Natural killer cell (primary cell): ENCODE results near the gene POLR2B. TPM values are rescaled to one million over a fixed set of nuclear protein-coding genes. Genes with fewer than 3 reads are reported as not detected.
A peak's percentile ranks its signal among the peaks of the same experiment; 100 is the strongest.

Experiments
- ATAC-seq, 3 donors: fragments of 150-1000 bp in 2 of 3; fragments of 200-7000 bp in 1 of 3; cut with Tn5 transposase; 1 replicate in 1 of 3; 2 replicates in 2 of 3; pipeline ENCODE4 v1.10.0; 2021; ENCODE audit warnings: mild to moderate bottlenecking in 2 of 3, moderate library complexity in 2 of 3
- DNase-seq, 2 donors: peaks; one replicate each; pipeline versions ENCODE4 v3.0.0 to v3.0.0-alpha.2; 2013 to 2021; ENCODE audit warnings: mixed read lengths in 1 of 2
- H3K27ac ChIP-seq: one replicate; pipeline ENCODE4 v1.5.1; 2013; ENCODE audit warnings: mild to moderate bottlenecking, low read length
- H3K27me3 ChIP-seq: one replicate; pipeline ENCODE4 v1.6.1; 2013; ENCODE audit warnings: low read length; ENCODE audit not compliant: control insufficient read depth, insufficient read depth
- H3K36me3 ChIP-seq: one replicate; pipeline ENCODE4 v1.6.1; 2013; ENCODE audit warnings: low read length; ENCODE audit not compliant: control insufficient read depth, insufficient read depth
- H3K4me1 ChIP-seq: one replicate; pipeline ENCODE4 v1.6.1; 2013; ENCODE audit warnings: low read length; ENCODE audit not compliant: control insufficient read depth, insufficient read depth
- H3K4me3 ChIP-seq: one replicate; pipeline ENCODE4 v1.5.1; 2013; ENCODE audit warnings: low read length
- H3K9me3 ChIP-seq: one replicate; pipeline ENCODE4 v1.6.1; 2013; ENCODE audit warnings: low read length; ENCODE audit not compliant: control insufficient read depth, insufficient read depth
- H3K27ac Mint-ChIP-seq, 2 donors: one replicate each; pipeline ENCODE4 v1.8.0; 2022; ENCODE audit warnings: mild to moderate bottlenecking in 2 of 2, mixed read lengths in 2 of 2, moderate library complexity in 1 of 2
- H3K27me3 Mint-ChIP-seq, 2 donors: one replicate each; pipeline ENCODE4 v1.8.0; 2022; ENCODE audit warnings: low read depth in 2 of 2, mixed read lengths in 2 of 2
- H3K36me3 Mint-ChIP-seq: one replicate; pipeline ENCODE4 v1.8.0; 2022; ENCODE audit warnings: mixed read lengths
- H3K4me1 Mint-ChIP-seq, 2 donors: one replicate each; pipeline ENCODE4 v1.8.0; 2022; ENCODE audit warnings: mixed read lengths in 2 of 2
- H3K4me3 Mint-ChIP-seq: one replicate; pipeline ENCODE4 v1.8.0; 2022; ENCODE audit warnings: mild to moderate bottlenecking, moderate library complexity, mixed read lengths
- H3K9me3 Mint-ChIP-seq, 2 donors: one replicate each; pipeline ENCODE4 v1.8.0; 2022; ENCODE audit warnings: mixed read lengths in 2 of 2
- WGBS: methylation state at CpG from one replicate; pipeline ENCODE4 v1.1.7; 2013; ENCODE audit warnings: missing lambda C conversion rate; ENCODE audit not compliant: insufficient coverage; 5-methylcytosine and 5-hydroxymethylcytosine counted together
- intact Hi-C: fragments of 100-400 bp; cut with micrococcal nuclease; formaldehyde crosslinking; loops from one replicate; pipeline ENCODE4 v1.14.2; 2022
- total RNA-seq, 4 donors: library from RNA; stranded (reverse); fragments of 120-200 nt in 1 of 4; gene quantifications; one replicate each; pipeline versions ENCODE4 v1.2.3 to v1.2.4, GENCODE V29; 2013 to 2022
- TF ChIP-seq, protein P1 (sequence below): fragments of 200-600 bp; IDR thresholded peaks from one replicate; pipeline ENCODE4 v1.8.0; 2022; ENCODE audit warnings: antibody characterized with exemption

The POLR2B gene
- 100 to 1,000 TPM; 108 to 113 (median 110) TPM for total RNA-seq
- total RNA-seq (2013): 152 TPM

DNA sequence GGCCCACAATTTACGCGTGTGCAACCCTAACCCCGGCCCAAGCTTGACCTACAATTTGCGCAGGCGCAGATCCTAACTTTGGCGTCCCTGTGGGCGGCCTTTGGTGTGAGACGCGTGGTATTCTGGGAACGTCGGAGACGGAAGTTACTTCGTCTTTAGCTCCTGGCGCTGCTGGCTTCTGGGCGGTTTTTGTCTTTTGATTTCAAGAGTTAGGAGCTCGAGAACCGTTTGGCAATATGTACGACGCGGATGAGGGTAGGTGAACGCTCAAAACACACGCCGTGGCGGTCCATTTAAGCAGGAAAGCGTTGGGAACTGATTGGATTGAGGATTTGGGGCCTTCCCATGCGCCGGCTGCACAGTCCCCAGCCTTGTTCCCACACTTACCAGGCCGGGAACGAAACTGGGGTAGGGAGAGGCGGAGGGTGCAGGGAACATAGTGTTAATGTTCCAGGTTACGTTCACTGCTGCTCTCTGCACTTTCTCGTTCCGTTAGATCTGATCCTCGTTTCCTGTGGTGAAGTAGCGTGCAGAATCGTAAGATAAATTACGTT, at the start of gene POLR2B:
TSS of gene POLR2B (plus strand) at position 147 of the 554 bp plus-strand sequence. CDS start at position 237, 90 bp downstream.
- ATAC-seq (peak; percentile 32 to 59 (median 53)), DNase-seq (peak; percentile 78 to 92)
- H3K27ac Mint-ChIP-seq: peak within 1 kb of the TSS; percentile 98 to 100
- H3K36me3 ChIP-seq: peaks cover 6% of the 10 kb centered on the region
- H3K27ac ChIP-seq: peak within 1 kb of the TSS; percentile 74
- no peaks in the 10 kb centered on the region for H3K9me3 Mint-ChIP-seq
- WGBS: under 1% methylated on average over 37 of the region's 37 CpGs
- H3K36me3 Mint-ChIP-seq: peaks cover 3% of the 10 kb centered on the region
- intact Hi-C loops: loop anchor here (1.0 to 5.0 kb wide), 3 partner anchors 70 to 133 kb away; partner anchors contain the start of gene IGFBP7
- peak within 1 kb of the TSS; percentile 99 for H3K4me3 ChIP-seq
- H3K27me3 Mint-ChIP-seq: no peaks in the 10 kb centered on the region
- no peaks in the 10 kb centered on the region for H3K27me3 ChIP-seq
- peaks cover 60 to 65% of the 10 kb centered on the region in 2 donors for H3K4me1 Mint-ChIP-seq
- peak within 1 kb of the TSS; percentile 100 for H3K4me3 Mint-ChIP-seq
- H3K4me1 ChIP-seq: peaks cover 48% of the 10 kb centered on the region
- H3K9me3 ChIP-seq: no peaks in the 10 kb centered on the region
- TF ChIP-seq, protein P1, sequence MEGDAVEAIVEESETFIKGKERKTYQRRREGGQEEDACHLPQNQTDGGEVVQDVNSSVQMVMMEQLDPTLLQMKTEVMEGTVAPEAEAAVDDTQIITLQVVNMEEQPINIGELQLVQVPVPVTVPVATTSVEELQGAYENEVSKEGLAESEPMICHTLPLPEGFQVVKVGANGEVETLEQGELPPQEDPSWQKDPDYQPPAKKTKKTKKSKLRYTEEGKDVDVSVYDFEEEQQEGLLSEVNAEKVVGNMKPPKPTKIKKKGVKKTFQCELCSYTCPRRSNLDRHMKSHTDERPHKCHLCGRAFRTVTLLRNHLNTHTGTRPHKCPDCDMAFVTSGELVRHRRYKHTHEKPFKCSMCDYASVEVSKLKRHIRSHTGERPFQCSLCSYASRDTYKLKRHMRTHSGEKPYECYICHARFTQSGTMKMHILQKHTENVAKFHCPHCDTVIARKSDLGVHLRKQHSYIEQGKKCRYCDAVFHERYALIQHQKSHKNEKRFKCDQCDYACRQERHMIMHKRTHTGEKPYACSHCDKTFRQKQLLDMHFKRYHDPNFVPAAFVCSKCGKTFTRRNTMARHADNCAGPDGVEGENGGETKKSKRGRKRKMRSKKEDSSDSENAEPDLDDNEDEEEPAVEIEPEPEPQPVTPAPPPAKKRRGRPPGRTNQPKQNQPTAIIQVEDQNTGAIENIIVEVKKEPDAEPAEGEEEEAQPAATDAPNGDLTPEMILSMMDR: no peak

DNA sequence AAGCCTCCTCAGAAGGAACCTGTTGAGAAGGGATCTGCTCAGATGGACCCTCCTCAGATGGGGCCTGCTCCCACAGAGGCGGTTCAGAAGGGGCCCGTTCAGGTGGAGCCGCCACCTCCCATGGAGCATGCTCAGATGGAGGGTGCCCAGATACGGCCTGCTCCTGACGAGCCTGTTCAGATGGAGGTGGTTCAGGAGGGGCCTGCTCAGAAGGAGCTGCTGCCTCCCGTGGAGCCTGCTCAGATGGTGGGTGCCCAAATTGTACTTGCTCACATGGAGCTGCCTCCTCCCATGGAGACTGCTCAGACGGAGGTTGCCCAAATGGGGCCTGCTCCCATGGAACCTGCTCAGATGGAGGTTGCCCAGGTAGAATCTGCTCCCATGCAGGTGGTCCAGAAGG, 48.1 kb upstream of the POLR2B start:
- intact Hi-C loops: no loop called here
- Histone ChIP-seq H3K4me1 (no peaks in the 10 kb centered on the region), H3K36me3 (peaks cover 36% of the 10 kb centered on the region), H3K27ac (no peak overlapping the region), H3K27me3 (no peaks in the 10 kb centered on the region), H3K4me3 (no peak overlapping the region), H3K9me3 (no peaks in the 10 kb centered on the region)
- H3K9me3 Mint-ChIP-seq: no peaks in the 10 kb centered on the region
- TF ChIP-seq, protein P1: no peak
- peak in 1 of 3 donors; percentile 14 for ATAC-seq
- H3K27ac Mint-ChIP-seq: peak overlapping the region in 1 of 2 donors; percentile 55
- DNase-seq: no peak
- no peaks in the 10 kb centered on the region for H3K27me3 Mint-ChIP-seq
- no peak overlapping the region for H3K4me3 Mint-ChIP-seq
- peaks cover 15% of the 10 kb centered on the region for H3K36me3 Mint-ChIP-seq
- peaks cover 15 to 21% of the 10 kb centered on the region in 2 donors for H3K4me1 Mint-ChIP-seq
- 87% methylated on average over 7 of the region's 7 CpGs for WGBS

DNA sequence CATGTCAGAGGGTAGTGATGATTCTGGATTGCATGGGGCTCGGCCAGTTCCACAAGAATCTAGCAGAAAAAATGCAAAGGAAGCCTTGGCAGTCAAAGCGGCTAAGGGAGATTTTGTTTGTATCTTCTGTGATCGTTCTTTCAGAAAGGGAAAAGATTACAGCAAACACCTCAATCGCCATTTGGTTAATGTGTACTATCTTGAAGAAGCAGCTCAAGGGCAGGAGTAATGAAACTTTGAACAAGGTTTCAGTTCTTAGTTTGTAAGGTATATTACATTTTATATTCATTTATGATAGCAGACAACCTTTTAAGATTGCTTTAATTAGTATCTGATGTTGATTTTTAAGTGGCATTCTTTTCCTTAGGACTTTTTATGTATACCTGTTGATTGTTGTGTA, 46.8 kb upstream of the POLR2B start:
- H3K36me3 Mint-ChIP-seq: peaks cover 15% of the 10 kb centered on the region
- 89% methylated on average over 4 of the region's 4 CpGs for WGBS
- no peak for ATAC-seq

More for the DNA sequence above, 46.8 kb upstream of the POLR2B start:
- H3K27me3 Mint-ChIP-seq: no peaks in the 10 kb centered on the region
- no peak overlapping the region for H3K27ac ChIP-seq
- no peak overlapping the region for H3K4me3 ChIP-seq
- no peaks in the 10 kb centered on the region for H3K9me3 ChIP-seq
- no peaks in the 10 kb centered on the region for H3K9me3 Mint-ChIP-seq
- H3K4me1 Mint-ChIP-seq: peaks cover 15 to 21% of the 10 kb centered on the region in 2 donors
- H3K4me3 Mint-ChIP-seq: no peak overlapping the region
- TF ChIP-seq, protein P1: no peak
- H3K4me1 ChIP-seq: no peaks in the 10 kb centered on the region
- peaks cover 35% of the 10 kb centered on the region for H3K36me3 ChIP-seq
- no peak for DNase-seq
- H3K27me3 ChIP-seq: no peaks in the 10 kb centered on the region
- intact Hi-C loops: no loop called here
- H3K27ac Mint-ChIP-seq: no peak overlapping the region
